Measurements from ENCODE around the gene SLC13A3.

Gene SLC13A3

DNA sequence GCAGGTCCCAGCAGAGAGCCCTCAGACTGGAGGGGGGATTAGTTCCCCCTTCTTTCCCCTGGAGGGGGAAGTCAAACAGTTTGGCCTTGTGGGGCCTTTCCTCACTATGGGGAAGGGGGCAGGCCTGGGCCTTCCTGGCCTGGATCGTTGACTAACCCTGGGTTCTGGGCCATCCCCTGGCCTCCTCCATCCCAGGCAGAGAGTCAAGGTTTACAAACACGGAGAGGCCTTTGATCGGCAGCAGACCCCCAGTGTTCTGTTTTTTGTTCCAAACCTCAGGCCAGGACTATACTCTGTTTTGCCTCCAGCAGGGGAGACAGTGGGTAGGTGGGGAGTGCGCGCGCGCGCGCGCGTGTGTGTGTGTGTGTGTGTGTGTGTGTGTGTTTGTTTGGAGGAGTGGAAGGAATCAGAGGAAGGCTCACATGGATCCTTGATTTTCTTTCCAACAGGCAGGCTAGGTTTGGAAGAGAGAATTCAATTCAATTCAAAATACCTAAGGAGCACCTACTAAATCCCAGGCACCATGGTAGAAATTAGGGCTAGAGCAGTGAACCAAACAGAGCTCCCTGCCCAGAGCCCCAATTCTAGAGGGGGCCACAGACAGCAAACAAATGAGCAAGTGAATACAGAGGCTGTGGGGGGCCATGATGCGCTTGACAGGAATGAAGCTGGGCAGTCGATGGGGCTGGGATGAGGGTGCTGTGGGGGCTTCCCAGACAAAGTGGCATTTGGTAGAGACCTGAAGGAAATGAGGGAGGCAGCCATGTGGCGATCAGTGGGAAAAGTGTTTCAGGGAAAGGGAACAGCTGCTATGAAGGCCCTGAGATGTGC lies 23.2 kb upstream of the SLC13A3 start:
- no peak for DNase-seq
- H3K4me3 Mint-ChIP-seq, result no peak overlapping the region
- no peak overlapping the region for H3K27ac Mint-ChIP-seq
- TF ChIP-seq CTCF (IDR thresholded peaks at IDR 0.05), result no peak
- peaks cover 44% of the 10 kb centered on the region for H3K36me3 Mint-ChIP-seq (ENCODE audit: low read depth)
- peaks cover 16% of the 10 kb centered on the region for H3K9me3 Mint-ChIP-seq
- peaks cover 33% of the 10 kb centered on the region for H3K4me1 Mint-ChIP-seq
- peaks cover 11% of the 10 kb centered on the region for H3K27me3 Mint-ChIP-seq (ENCODE audit: low read depth, poor library complexity)

- no peak overlapping the region for H3K4me3 Mint-ChIP-seq
- DNase-seq, result no peak
- peaks cover 16% of the 10 kb centered on the region for H3K9me3 Mint-ChIP-seq
- peaks cover 43% of the 10 kb centered on the region for H3K36me3 Mint-ChIP-seq (ENCODE audit: low read depth)
- H3K27ac Mint-ChIP-seq, result no peak overlapping the region
- peaks cover 33% of the 10 kb centered on the region for H3K4me1 Mint-ChIP-seq
- H3K27me3 Mint-ChIP-seq (ENCODE audit: low read depth, poor library complexity), result peaks cover 8% of the 10 kb centered on the region
- TF ChIP-seq CTCF (IDR thresholded peaks at IDR 0.05), result no peak
Observed at GRCh38 chr20:46673394-46674252, 22.4 kb upstream of the SLC13A3 start.

- Mint-ChIP-seq H3K4me1 (peaks cover 33% of the 10 kb centered on the region), H3K9me3 (peaks cover 16% of the 10 kb centered on the region), H3K4me3 (no peak overlapping the region), H3K36me3 (ENCODE audit: low read depth) (peaks cover 45% of the 10 kb centered on the region), H3K27ac (no peak overlapping the region), H3K27me3 (ENCODE audit: low read depth, poor library complexity) (peaks cover 8% of the 10 kb centered on the region)
- no peak for TF ChIP-seq CTCF (IDR thresholded peaks at IDR 0.05)
- DNase-seq, result no peak
Observed at GRCh38 chr20:46672543-46673148, 21.4 kb upstream of the SLC13A3 start.

GRCh38 chr20:46671866-46672542 lies 20.7 kb upstream of the SLC13A3 start:
- no peak overlapping the region for H3K27ac Mint-ChIP-seq
- no peak for TF ChIP-seq CTCF (IDR thresholded peaks at IDR 0.05)
- no peak overlapping the region for H3K4me3 Mint-ChIP-seq
- H3K27me3 Mint-ChIP-seq (ENCODE audit: low read depth, poor library complexity), result peaks cover 8% of the 10 kb centered on the region
- peaks cover 29% of the 10 kb centered on the region for H3K4me1 Mint-ChIP-seq
- DNase-seq, result no peak
- peaks cover 51% of the 10 kb centered on the region for H3K36me3 Mint-ChIP-seq (ENCODE audit: low read depth)
- H3K9me3 Mint-ChIP-seq, result peaks cover 16% of the 10 kb centered on the region

GRCh38 chr20:46670585-46671584 lies 19.6 kb upstream of the SLC13A3 start:
- peaks cover 8% of the 10 kb centered on the region for H3K27me3 Mint-ChIP-seq (ENCODE audit: low read depth, poor library complexity)
- H3K4me3 Mint-ChIP-seq, result no peak overlapping the region
- no peak overlapping the region for H3K27ac Mint-ChIP-seq
- no peak for TF ChIP-seq CTCF (IDR thresholded peaks at IDR 0.05)
- DNase-seq, result no peak
- H3K4me1 Mint-ChIP-seq, result peaks cover 20% of the 10 kb centered on the region
- peaks cover 53% of the 10 kb centered on the region for H3K36me3 Mint-ChIP-seq (ENCODE audit: low read depth)
- peaks cover 16% of the 10 kb centered on the region for H3K9me3 Mint-ChIP-seq
